ENCODE measurements around the gene CBR3. TPM values are rescaled to one million over a fixed set of nuclear protein-coding genes. Genes with fewer than 3 reads are reported as not detected.

CBR3 gene
- total RNA-seq, 1 experiment from 2014 or later = 15.6 TPM

DNA sequence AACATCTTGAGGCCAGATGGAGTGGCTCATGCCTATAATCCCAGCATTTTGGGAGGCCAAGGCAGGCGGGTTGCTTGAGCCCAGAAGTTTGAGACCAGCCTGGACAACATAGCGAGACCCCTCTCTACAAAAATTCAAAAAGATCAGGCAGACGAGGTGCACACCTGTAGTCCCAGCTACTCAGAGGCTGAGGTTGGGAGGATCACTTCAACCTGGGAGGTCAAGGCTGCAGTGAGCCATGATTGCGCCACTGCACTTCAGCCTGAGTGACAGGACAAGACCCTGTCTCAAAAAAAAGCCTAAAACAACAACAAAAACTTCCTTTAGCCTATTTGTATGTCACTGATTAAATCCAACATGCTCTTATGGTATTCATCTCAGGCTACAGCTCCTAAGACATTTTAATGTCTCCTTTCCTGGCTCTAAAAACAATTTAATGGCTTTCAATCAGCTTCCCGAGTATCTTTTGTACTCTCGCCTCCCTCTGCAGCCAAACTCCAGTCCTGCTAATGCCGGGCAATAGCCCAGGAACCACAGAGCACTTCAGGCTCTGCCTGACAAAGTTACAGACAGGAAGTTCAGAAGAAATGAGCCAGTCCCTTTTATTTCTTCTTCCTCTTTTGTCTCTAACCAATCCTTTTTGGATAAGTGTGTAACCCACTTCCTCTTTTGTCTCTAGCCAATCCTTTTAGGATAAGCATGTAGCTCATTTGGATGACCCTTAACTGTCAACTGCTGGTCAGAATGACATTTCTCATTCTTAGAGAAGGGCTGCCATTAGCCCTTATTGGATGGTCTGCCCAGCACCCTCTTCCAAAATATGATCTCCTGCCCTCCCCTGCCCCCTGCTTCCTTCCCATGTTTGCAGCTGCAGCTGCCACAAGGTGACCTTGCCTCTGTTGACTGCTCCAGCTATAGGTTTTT is 15.2 kb downstream of the CBR3 start:
- DNase-seq (ENCODE audit: low read depth) = peak; percentile 69

DNA sequence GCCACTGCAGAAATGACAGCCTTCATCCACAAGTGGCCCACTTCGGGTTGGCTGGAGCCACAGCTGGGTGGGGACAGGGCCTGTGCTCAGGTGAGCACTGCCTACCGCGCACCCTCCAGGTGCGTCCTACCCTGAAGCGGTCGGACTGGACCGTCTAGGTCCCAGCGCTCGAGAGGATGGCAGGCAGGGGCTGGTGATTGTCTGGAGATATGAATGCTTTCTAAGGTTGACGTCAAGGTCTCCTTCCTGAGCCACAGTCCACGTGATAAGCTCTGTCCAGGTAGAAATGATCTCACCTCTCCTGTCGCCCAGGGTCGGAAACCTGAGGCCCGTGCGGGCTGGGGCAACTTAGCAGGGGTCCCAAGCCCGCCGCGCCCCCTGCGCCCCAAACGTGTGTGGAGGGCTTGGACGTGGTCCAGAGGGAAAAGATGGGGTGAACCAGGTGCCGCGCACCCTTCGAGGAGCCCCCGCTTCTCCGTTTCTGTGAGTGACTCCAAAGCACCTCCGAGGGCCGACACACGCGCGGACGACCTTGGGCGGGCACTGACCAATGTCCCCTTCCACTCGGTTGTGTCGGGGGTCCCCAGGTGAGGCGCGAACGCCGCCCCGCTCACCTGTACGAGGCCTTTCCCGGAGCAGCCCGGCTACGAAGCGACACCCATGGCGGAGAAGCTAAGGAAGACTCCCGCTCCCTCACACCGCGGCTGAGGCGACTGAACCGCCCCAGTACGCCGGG is 20.9 kb downstream of the CBR3 start:
- DNase-seq (ENCODE audit: low read depth) = no peak

DNA sequence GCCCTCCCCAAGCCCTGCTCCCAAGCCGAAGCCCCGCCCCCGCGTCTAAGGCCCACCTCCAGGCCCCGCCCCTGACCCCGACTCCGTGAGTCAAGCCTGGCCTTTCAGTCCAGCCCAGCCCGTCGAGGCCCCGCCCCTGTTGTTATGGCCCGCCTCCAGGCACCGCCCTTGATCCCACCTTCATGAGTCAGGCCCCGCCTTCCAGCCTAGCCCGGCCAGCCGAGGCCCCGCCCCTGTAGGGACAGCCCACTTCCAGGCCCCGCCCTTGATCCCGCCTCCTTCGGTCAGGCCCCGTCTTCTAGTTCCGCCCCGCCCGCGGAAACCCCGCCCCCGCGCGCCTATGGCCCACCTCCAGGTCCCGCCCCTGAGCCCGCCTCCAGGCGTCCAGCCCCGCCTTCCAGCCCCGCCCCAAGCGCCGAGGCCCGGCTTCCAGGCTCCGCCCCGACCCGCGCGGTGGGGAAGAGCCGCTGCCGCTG is 21.5 kb downstream of the CBR3 start:
- peak; percentile 94 for DNase-seq (ENCODE audit: low read depth)

DNA sequence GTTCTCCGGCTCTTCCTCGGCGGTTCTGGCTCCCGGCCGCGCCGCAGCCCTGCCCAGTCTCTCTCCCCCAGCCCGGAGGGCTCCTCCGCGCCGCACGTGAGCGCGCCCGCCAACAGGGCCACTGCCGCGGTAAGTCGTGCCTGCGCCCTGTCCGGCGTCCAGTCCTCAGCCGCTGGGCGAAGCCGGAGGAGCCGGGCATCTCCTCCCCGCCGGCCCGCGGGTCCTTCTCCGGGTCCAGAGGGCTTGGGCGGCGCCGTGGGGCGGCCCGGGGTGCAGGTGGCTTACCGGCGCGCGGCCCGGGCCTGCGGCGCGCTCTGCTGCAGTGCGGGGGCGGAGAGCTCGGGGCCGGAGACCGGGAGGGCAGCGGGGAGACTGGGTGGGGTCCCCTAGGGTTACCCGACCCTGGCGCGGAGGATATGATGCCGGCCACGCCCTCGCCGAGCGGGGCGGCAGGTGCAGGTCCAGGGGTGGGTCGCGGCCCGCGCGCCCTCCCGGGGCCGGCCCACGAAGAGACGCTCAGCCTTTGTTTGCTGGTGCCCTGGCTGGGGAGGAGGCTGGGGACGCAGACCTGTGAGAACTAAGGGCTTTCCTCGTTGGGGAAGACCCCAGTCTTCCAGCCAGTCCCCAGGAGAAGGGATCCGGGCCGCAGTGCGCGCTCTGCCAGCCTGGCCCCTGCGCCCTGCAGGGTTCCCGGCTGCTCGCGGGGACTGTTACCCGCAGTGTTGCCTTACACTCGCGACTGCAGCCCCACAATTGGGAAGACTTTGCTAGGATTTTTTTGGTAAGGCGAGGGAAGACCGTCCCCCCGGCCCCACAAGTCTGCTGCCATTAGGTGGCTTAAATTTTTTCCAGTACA is 22.2 kb downstream of the CBR3 start, which contains the start of gene DOP1B:
Gene DOP1B, plus strand, starts transcription at position 10 of the 856 bp plus-strand sequence. CDS start 7,910 bp downstream, outside the sequence.
- DNase-seq (ENCODE audit: low read depth) = no peak

DNA sequence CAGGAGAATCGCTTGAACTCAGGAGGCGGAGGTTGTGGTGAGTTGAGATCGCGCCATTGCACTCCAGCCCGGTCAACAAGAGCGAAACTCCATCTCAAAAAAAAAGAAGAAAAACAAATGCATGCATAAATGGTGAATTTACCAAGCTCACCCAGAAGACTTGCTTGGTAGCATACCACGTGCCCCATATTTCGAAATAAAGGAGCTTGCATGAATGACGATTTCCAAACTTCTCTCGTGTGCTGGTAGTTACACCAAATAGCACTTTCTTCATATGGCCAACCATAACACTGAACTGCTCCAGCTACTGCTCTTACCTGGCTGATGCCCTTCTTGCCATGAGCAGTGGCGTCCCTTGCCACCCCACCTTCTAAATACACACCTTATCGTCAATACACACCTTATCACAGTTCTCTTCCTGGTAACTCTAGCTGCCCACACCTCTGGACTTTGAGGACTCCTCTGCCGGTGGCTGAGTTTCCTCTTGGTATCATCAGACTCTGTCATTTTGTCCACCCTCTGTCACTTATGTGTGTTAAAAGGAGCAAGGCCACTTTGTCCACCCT is 24.6 kb downstream of the CBR3 start:
- no peak for DNase-seq (ENCODE audit: low read depth)

DNA sequence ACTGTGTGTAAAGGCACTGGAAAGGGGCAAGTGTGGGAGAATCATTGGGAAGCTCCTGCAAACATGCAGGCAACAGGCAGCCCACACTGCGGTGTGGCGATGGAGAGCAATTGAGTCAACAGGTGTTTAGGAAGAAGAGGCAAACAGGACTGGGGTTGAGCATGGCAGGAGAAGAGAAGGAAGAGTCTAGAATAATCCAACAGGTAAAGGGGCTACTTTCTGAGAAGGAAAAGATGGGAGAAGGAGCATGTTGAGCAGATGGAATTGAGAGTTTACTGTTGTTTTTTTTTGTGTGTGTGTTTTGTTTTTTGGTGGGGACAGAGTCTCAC is 25.9 kb downstream of the CBR3 start:
- DNase-seq (ENCODE audit: low read depth) = no peak

DNA sequence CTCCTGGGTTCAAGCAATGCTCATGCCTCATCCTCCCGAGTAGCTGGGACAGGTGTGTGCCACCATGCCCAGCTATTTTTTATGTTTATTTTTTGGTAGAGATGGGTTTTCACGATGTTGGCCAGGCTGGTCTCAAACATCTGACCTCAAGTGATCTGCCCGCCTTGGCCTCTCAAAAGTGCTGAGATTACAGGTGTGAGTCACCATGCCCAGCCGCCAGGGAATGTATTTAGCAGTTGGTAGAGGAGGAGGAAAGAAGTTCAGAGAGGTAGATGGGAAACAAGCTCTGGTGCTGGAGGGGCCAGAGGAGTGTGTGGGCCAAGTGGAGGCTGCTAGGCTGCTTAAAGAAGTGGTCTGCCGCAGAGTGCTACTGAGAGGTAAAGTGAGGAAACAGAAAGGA is 27.8 kb downstream of the CBR3 start:
- DNase-seq (ENCODE audit: low read depth) = peak; percentile 38

DNA sequence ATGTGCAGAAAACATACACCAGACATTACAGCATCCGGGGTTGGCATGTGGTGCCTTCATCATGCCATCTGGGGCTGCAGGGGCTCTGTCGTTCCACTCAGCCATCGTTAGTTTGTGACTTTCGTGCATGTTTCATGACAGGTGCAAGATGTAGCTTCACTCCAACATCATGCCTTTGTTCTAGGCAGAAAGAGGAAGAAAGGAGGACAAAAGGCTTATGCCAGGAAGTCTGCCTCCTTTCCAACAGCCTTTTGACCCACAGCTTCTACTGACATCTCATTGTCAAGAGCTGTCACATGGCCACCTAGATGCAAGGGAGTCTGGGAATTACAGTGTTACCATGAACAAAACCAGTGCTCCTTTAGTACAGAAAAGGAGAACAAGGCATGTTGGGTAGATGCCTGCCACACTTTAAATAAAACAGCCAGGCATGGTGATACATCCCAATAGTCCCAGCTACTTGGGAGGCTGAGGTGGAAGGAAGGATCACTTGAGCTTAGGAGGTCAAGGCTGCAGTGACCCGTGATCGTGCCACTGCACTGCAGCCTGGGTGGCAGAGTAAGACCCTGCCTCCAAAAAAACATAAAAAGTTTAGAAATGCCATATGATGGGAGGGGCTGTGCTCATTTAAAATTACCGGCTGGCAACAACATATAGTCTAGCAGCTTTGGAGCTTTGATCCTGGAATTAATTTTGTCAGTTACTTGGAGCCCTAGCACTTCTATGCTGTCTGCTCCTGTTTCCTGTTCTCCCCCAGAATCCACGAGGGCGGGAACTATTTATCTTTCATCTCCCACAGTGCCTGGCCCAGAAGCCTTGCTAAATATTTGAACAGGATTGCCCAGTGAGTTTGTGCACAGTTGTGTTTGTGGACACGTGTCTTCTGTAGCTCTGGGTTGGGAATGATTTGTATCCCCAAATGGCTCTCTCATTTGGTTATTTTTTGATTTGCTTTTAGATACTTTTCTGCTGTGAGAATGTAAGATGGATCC is 29.2 kb downstream of the CBR3 start:
- no peak for DNase-seq (ENCODE audit: low read depth)

DNA sequence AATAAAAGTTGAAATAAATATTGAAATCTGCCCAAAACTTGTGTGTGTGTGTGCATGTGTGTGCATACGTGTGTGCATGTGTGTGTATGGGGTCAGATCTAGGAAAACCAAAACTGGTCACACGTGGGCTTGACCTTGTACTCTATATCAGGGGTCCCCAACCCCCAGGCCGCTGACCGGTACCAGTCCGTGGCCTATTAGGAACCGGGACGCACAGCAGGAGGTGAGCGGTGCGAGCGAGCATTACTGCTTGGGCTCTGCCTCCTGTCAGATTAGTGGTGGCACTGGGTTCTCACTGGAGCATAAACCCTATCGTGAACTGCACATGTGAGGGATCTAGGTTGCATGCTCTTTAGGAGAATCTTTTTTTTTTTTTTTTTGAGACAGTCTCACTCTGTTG is 30.5 kb downstream of the CBR3 start:
- DNase-seq (ENCODE audit: low read depth) = no peak

DNA sequence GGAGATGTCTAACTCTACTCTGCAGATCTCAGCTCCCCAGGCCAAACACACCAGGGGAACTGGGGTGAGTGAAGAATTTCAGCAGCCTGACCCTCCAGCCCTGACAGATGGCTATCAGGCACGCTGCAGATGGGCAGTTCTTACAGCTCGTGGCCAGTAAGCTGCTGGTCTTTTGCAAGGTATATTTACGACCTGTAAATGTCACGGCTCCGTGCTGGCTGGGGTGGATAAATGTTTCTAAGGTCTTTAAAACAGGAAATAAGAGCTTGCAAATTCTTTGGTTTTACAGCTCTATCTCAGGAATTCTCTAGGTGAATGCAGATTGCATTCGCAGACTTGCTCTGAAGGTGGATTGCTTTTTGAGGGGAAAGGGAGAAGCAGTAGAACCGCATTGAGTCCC is 31.8 kb downstream of the CBR3 start:
- no peak for DNase-seq (ENCODE audit: low read depth)

DNA sequence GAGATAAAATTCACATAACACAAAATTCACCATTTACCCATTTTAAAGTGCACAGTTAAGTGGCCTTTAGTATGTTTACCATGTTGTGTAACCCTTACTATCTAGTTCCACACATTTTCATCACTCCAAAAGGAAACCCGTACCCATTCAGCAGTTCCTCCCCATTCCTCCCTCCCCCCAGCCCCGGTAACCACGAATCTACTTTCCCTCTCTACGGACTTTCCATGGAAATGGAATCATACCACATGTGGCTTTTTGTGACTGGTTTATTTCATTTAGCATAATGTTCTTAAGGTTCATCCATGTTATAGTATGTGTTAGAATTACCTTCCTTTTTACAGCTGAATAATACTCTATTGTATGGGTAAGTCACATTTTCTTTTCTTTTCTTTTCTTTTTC is 32.7 kb downstream of the CBR3 start:
- no peak for DNase-seq (ENCODE audit: low read depth)

DNA sequence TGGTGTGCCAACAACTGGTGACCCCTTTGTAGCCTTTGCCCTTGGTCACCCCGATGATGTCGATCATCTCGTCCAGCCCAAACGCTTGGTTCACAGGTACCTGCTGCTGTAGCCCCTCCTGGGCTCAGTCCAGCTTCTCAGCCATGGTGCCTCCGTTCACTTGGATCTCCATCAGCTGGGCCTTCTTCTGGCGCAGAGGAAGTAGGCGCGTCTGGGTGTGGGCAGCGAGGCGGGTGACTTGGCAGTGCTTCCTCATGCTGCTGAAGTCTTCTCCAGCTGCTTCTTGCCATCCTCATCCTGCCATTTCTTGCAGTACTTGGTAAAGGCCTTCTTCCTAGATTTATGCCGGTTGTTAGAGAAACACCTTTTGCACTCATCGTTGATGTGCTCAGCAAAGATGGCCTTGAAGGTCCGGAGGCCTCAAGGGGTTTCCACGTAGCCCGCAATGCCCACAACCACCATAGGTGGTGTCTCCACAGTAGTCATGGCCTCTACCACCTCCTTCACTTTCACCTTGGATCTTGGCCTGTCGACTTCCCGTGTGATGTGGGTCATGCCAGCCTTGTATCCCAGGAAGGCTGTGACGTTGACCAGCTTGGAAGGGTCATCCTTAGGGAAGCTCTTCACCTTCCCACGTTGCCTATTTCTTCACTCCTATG is 34.7 kb downstream of the CBR3 start:
- DNase-seq (ENCODE audit: low read depth) = no peak

DNA sequence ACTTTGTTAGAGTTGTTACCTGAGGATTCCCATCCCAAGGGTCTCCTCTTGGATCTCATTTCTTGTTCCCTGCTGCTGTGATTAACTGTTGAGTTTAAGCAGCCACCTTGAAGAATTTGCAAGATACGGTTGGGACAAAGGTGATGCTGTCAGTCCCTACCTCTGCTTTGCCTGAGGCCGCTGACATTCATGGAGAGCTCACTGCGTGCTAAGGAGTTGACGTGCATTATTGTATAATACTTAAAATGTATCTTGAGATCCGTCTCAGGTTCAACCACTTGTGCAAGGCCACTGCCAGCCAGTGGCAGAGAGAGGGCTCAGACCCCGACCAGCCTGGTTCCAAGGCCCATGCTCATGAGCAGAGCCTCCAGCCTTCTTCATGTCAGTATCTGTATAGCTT is 35.9 kb downstream of the CBR3 start:
- DNase-seq (ENCODE audit: low read depth) = no peak

DNA sequence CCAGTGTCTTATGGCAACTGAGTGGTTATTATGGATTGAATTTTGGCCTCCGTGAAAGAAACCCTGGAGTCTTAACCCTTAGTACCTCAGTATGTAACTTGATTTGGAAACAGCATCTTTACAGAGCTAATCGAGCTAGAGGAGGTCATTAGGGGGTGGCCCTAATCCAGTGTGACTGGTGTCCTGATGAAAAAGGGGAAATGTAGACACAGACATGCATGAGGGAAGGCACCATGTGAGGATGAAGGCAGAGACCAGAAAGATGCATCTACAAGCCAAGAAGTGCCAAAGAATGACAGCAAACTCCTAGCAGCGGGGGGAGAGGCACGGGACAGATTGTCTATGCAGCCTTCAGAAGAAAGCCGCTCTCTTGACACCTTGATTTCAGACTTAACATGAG is 36.5 kb downstream of the CBR3 start:
- DNase-seq (ENCODE audit: low read depth) = no peak

DNA sequence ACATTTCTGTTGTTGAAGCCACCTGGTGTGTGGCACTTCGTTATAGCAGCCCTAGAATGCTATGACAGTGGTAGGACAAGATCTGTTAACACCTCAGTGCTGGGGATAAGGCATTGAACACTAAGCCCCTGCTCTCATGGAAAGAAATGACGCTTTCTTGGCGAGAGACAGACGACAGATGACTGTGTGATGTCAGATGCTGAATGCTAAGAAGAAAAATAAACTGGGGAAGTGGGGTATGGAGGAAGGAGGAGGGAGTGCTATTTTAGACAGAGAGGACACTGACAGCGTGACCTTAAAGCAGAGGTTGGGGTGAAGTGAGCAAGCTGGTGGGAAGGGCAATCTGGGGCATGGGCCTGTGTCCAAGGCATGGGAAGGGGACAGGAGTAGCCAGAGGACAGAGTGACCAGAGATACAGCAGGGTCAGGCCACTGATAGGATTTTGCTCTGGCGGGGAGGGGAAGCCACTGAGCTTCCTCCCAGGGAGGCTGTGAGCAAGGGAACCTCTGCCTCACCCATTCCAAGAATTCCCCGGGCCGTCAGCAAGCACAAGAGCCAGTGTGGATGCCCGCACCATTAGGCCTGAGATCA is 37.0 kb downstream of the CBR3 start:
- no peak for DNase-seq (ENCODE audit: low read depth)

DNA sequence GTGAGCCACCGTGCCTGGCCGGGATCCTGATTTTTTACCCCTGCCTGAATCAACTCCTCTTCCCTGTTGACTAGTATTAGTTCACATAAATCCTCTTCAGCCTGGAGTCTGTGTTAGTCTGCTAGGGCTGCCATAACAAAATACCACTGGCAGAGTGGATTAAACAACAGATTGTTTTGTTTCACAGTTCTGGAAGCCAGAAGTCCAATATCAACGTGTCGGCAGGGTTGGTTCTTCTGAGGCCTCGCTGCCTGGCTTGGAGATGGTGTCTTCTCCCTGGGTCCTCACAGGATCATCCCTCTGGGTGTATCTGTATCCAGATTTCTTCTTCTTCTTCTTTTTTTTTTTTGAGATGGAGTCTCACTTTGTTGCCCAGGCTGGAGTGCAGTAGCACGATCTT is 39.9 kb downstream of the CBR3 start:
- no peak for DNase-seq (ENCODE audit: low read depth)

DNA sequence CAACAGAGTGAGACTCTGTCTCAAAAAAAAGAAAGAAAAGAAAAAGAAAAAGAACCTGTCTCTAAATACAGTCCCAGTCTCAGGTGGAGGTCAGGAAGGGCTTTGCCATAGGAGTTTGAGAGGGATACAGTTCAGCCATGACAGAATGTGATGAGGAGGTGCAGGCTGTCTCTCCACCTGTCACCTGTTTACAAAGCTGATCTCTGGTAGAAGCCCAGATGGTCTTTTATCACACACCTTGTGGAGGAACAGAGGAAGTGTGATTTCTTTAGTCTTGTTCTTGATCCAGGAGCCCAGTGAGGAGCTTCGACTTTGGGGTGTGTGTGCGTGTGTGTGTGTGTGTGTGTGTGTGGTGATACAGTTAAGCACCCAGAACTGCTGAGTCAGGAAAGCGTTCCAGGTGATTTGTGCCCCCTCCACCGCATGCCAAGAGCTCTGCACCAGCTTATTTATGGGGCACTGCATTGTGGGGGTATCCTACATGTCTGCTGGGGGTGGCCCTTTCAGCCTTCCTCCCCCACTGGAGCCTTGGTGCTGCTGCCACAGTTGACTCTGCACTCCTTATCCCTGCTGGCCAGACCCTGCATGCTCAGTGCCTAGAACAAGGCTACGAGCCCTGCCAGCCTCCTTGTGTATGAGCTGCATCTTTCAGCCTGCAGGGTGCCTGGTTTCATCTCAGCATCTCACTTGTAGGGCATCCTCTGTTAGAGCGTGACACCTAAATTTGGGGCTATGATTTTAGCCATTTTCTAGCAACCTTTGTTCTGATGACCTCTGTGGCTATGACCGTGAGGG is 41.1 kb downstream of the CBR3 start:
- no peak for DNase-seq (ENCODE audit: low read depth)

DNA sequence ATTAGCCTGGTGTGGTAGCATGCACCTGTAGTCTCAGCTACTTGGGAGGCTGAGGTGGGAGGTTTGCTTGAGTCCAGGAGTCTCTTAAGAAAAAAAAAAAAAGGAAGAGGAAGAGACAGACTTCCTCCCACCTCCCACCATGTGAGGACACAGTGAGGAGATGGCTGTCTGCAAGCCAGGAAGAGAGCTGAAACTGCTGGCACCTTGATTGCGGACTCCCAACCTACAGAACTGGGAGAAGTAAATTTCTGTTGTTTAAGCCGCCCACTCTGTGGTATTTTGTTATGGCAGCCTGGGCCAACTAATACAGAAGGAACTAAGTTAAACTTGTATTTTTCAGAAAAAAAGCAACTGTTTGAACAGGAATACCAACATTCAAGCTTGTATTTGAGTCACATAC is 43.5 kb downstream of the CBR3 start:
- no peak for DNase-seq (ENCODE audit: low read depth)
